ENCODE measurements around the gene DMD. TPM values are rescaled to one million over a fixed set of nuclear protein-coding genes. Genes with fewer than 3 reads are reported as not detected.
A peak's percentile ranks its signal among the peaks of the same experiment; 100 is the strongest.

DMD gene
- total RNA-seq, 4 donors from 2014 or later, result 2.2 to 26.7 (median 7.8) TPM

DNA sequence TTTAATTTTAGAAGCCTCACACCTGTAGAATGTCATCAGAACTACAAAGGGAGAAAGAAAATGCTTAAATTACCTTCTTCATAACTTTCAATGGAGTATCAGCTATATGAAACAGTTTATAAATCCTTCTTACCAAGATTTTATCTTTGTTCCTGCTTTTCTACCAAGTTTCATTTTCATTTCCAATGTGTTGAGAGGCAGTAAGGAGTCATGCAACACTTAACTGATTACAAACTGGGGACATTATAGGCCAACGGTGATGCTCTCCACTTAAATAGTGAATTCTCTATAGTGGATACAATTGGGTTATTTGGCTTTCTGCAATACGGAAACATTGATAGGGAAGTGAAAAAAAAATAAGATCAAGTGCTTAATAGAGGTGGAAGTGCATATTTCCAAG is 1994.3 kb downstream of the DMD start:
- no peak overlapping the region for H3K27ac ChIP-seq
- no peak for DNase-seq

GRCh38 chrX:31215277-31215815 is 1996.0 kb downstream of the DMD start:
- TF ChIP-seq, protein P1, sequence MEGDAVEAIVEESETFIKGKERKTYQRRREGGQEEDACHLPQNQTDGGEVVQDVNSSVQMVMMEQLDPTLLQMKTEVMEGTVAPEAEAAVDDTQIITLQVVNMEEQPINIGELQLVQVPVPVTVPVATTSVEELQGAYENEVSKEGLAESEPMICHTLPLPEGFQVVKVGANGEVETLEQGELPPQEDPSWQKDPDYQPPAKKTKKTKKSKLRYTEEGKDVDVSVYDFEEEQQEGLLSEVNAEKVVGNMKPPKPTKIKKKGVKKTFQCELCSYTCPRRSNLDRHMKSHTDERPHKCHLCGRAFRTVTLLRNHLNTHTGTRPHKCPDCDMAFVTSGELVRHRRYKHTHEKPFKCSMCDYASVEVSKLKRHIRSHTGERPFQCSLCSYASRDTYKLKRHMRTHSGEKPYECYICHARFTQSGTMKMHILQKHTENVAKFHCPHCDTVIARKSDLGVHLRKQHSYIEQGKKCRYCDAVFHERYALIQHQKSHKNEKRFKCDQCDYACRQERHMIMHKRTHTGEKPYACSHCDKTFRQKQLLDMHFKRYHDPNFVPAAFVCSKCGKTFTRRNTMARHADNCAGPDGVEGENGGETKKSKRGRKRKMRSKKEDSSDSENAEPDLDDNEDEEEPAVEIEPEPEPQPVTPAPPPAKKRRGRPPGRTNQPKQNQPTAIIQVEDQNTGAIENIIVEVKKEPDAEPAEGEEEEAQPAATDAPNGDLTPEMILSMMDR (IDR thresholded peaks at IDR 0.05), result no peak
- no peak for TF ChIP-seq POLR2A (IDR thresholded peaks at IDR 0.05)
- Histone ChIP-seq H3K27me3 (no peaks in the 10 kb centered on the region), H3K4me1 (peaks cover 0 to 10% (median 0%) of the 10 kb centered on the region in 3 donors), H3K36me3 (no peaks in the 10 kb centered on the region), H3K4me3 (no peak overlapping the region), H3K9me3 (no peaks in the 10 kb centered on the region), H3K27ac (no peak overlapping the region)
- WGBS, 2 donors, result 74 to 75% methylated on average over 5 to 7 of the region's 7 CpGs
- intact Hi-C loops (cut with DNase I), result no loop called here
- no peak for DNase-seq

More for the DNA sequence above, 1994.3 kb downstream of the DMD start:
- H3K4me3 ChIP-seq, result no peak overlapping the region
- H3K36me3 ChIP-seq, result no peaks in the 10 kb centered on the region
- H3K9me3 ChIP-seq, result no peaks in the 10 kb centered on the region
- H3K27me3 ChIP-seq, result no peaks in the 10 kb centered on the region
- WGBS, 2 donors, result 7 to 39% methylated on average over 2 of the region's 2 CpGs
- intact Hi-C loops (cut with DNase I), result no loop called here
- peaks cover 0 to 10% (median 0%) of the 10 kb centered on the region in 3 donors for H3K4me1 ChIP-seq
- no peak for TF ChIP-seq POLR2A (IDR thresholded peaks at IDR 0.05)
- TF ChIP-seq, protein P1 (IDR thresholded peaks at IDR 0.05), result no peak

DNA sequence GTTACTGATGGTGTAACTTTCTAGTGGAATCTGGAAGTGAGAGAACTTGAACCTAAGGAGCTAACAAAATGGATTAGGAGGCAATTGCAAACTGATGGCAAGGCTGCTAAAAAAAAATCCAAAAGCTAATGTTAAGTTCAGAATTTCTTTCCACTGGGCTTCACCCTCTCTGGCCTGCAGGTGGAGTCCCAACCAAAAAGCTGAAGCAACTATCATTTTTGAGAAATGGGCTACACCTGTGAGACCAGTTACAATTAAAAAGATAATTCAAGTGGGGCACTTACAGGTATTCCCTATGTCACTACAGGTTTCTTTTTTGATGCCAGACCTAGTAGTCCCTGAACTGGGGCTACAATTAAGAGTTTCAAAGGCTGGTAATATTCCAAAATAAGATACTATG is 1997.4 kb downstream of the DMD start:
- H3K9me3 ChIP-seq, result no peaks in the 10 kb centered on the region
- no peak for DNase-seq
- intact Hi-C loops (cut with DNase I), result no loop called here
- no peak overlapping the region for H3K27ac ChIP-seq
- TF ChIP-seq, protein P1 (IDR thresholded peaks at IDR 0.05), result peak in 4 of 6 experiments; percentile 12 to 42 (median 30)
- no peak for TF ChIP-seq POLR2A (IDR thresholded peaks at IDR 0.05)
- H3K27me3 ChIP-seq, result no peaks in the 10 kb centered on the region
- H3K4me3 ChIP-seq, result no peak overlapping the region
- H3K4me1 ChIP-seq, result peaks cover 0 to 10% (median 0%) of the 10 kb centered on the region in 3 donors
- H3K36me3 ChIP-seq, result no peaks in the 10 kb centered on the region

GRCh38 chrX:31212856-31213748 is 1998.2 kb downstream of the DMD start:
- Histone ChIP-seq H3K4me1 (peaks cover 0 to 10% (median 0%) of the 10 kb centered on the region in 3 donors), H3K36me3 (no peaks in the 10 kb centered on the region), H3K27me3 (no peaks in the 10 kb centered on the region), H3K27ac (no peak overlapping the region), H3K9me3 (no peaks in the 10 kb centered on the region), H3K4me3 (no peak overlapping the region)
- no peak for TF ChIP-seq POLR2A (IDR thresholded peaks at IDR 0.05)
- TF ChIP-seq, protein P1 (IDR thresholded peaks at IDR 0.05), result no peak
- DNase-seq, result no peak
- WGBS, 2 donors, result 31 to 43% methylated on average over 6 of the region's 6 CpGs
- intact Hi-C loops (cut with DNase I), result no loop called here

DNA sequence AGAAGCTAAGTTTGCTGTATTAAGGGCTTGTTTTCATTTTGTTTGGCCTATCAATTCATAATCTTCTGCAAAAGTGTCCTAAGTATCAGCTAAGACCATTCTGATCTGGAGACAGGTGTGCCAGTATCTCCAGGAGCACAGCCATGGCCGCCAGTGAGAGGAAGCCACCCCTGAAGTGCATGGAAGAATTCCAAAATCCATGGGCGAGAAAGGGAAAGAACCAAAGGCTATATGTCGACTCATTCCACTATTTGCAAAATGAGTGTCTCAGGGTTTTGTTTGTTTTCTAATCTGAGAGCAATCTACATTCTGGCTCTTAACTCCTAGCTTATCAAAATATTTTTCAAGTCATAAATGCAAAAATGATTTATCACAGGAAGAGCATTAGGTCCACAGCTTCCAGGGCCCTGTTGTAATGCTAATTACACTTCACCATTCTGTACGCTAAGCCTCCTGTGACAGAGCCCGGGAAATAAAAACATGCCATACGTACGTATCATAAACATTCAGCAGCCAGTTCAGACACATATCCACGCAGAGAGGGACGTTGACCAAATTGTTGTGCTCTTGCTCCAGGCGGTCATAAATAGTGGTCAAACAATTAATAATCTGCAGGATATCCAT is 2002.2 kb downstream of the DMD start:
- H3K4me1 ChIP-seq, result peaks cover 0 to 10% (median 0%) of the 10 kb centered on the region in 3 donors
- intact Hi-C loops (cut with DNase I), result no loop called here
- no peaks in the 10 kb centered on the region for H3K36me3 ChIP-seq
- no peak overlapping the region for H3K27ac ChIP-seq
- no peaks in the 10 kb centered on the region for H3K9me3 ChIP-seq
- DNase-seq, result no peak
- H3K4me3 ChIP-seq, result no peak overlapping the region
- no peak for TF ChIP-seq POLR2A (IDR thresholded peaks at IDR 0.05)
- TF ChIP-seq, protein P1 (IDR thresholded peaks at IDR 0.05), result no peak
- 51 to 52% methylated on average over 10 of the region's 10 CpGs for WGBS, 2 donors
- H3K27me3 ChIP-seq, result no peaks in the 10 kb centered on the region
